Cardiac fibroblast (primary cell): ENCODE data around the gene PTPRE.

Experiments
- DNase-seq, 2 donors: peaks; one replicate each; pipeline versions ENCODE4 v3.0.0 to v3.0.0-alpha.2; 2010; ENCODE audit warnings: low read depth in 2 of 2
- H3K4me3 ChIP-seq, 2 donors: replicated peaks in 1 of 2; 1 replicate in 1 of 2; 2 replicates in 1 of 2; pipeline ENCODE4 v1.5.1; 2011; ENCODE audit warnings: low read depth in 2 of 2, low read length in 2 of 2, mild to moderate bottlenecking in 2 of 2, moderate library complexity in 1 of 2
- CTCF ChIP-seq: IDR thresholded peaks from one replicate; pipeline ENCODE4 v1.5.1; 2011; ENCODE audit warnings: low read depth, mild to moderate bottlenecking, low read length, inconsistent platforms

Gene PTPRE

GRCh38 chr10:128005858-128006257, 99.0 kb downstream of the PTPRE start:
- no peak for TF ChIP-seq CTCF
- DNase-seq = no peak
- no peak overlapping the region for H3K4me3 ChIP-seq

- TF ChIP-seq CTCF = no peak
- no peak overlapping the region for H3K4me3 ChIP-seq
- DNase-seq = no peak
These were observed 100.2 kb downstream of the PTPRE start for GRCh38 chr10:128007056-128007455.

GRCh38 chr10:128007971-128008370, 101.1 kb downstream of the PTPRE start:
- no peak for TF ChIP-seq CTCF
- no peak overlapping the region for H3K4me3 ChIP-seq
- DNase-seq = no peak

- no peak for TF ChIP-seq CTCF
- no peak overlapping the region for H3K4me3 ChIP-seq
- no peak for DNase-seq
These were observed 101.8 kb downstream of the PTPRE start for GRCh38 chr10:128008521-128009250.

GRCh38 chr10:128009372-128010126, 102.6 kb downstream of the PTPRE start:
- H3K4me3 ChIP-seq = no peak overlapping the region
- TF ChIP-seq CTCF = no peak
- DNase-seq = peak; percentile 26 to 50

- no peak overlapping the region for H3K4me3 ChIP-seq
- peak; percentile 64 to 70 for DNase-seq
- TF ChIP-seq CTCF = peak; percentile 99
These were observed 104.4 kb downstream of the PTPRE start for GRCh38 chr10:128011059-128011979.
